Measurements from ENCODE around the gene FAM53B.

FAM53B gene

GRCh38 chr10:124741922-124742412 is 2.2 kb downstream of the FAM53B start:
- DNase-seq, result no peak

- DNase-seq, result peak; percentile 59
These were observed 2.8 kb downstream of the FAM53B start for GRCh38 chr10:124741281-124741921.

DNA sequence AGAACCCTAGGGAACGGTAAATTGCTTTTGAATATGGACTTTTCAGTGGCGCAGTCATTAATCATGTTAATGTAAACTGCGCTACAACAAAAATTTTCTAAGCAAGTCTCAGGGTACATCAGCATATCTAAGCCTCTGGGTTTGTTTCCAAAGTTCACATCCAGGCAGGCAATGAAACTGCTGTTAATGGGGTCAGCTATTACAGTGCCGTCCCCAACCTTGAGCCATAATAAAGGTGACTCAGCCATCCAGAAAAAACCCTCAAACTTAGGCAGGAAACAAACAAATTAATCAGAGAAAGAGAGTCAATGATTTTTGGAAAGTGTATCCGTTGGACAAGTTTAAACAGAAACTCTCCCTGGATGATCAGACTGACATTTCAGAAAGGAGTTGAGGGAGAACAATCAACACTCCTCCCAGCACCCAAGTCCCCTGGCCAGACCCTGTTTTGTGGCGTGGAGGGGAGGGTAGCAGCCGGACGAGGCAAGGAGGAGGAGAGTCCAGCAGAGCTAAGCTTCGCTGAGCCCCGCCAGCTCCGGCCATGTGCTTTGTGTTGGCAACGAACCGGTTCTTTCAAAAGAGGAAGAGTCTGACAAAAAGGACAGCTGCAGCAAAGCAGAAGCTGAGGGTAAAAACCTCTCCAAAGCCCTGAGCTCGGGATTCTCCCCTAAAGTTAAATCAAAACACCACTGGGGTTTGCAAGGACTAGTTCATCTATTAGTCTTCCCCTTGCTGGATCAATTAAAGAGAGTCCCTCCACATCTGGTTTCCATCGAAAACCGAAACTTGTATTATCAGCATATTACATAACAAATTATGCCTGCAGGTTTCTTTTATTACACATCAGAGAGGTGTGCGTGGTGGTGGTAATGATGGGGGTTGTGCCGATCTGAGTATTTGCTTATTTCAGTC is 3.6 kb downstream of the FAM53B start:
- DNase-seq, result no peak

DNA sequence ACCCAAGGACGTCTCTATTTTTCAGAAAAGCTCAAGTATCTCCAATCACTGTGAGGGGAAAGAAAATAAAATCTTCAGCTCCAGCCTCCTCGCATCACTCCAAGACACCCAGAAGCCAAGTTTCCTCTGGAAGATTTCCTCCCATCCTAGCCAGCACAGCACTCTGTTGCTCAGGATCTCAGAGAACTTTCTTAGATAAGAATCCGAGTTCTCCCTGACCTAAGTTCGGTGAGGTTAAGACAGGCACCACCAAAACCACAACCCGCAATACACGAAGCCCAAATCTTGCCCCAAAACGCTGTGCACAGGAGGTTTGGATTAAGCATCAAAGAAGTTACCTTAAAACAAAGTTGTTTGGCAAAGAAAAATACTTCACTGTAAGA is 4.2 kb downstream of the FAM53B start:
- no peak for DNase-seq

DNA sequence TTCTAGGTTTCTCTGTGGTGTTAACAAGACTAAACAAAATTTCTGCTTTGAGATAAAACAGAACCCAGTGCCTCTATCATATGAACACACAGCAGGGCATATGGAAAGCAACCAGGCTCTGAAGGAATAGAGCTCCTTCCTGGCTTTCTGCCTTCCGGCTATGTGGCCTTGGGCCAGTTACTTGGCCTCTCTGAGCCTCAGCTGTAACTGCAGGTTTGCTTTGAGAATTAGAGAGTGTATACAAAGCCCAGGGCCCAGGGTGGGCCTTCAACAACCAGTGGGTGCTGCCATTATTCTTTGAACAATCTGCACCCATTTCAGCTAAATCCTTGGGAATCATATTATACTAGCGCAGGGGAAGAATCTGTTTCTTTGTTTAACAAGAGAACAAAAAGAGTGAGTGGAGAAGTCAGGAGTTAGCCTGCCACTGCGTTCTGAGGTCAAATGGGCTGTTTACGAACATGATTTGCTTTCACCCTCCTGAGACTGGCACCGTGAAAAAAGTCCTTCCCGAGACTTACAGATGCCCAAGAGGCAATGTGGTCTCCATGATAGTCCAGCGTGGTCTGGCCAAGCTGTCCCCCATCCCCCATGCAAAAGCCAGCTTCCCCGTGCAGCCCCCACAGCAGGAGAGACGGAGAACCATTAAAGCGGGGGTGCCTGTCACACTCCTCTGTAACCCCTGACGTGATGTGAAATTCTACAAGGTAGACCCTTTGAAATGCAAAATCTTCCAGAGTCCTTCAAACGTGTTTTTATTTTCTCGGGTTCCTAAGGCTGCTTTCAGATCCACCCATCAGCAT is 4.9 kb downstream of the FAM53B start:
- no peak for DNase-seq

- DNase-seq, result no peak
These were observed 5.7 kb downstream of the FAM53B start for GRCh38 chr10:124738441-124738840.

DNA sequence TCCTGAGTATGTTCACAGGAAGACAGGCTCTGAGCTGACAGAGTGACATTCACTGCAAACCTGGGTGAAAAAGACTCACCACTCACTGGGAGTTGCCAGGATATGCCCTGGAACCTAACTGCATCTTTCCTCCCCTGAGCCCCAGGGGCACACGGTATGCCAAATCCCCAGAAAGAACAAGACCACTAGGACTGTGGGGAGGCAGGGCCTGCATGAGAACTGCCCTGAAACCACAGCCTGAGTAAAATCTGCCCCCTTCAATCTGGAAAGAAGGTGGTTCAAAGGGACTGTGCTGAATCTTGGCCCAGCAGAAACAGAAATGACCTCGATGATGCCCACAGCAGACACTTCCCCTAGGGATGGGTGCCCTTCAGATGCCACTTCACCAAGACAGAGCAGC is 6.5 kb downstream of the FAM53B start:
- DNase-seq, result no peak

GRCh38 chr10:124737221-124737620 is 7.0 kb downstream of the FAM53B start:
- no peak for DNase-seq

DNA sequence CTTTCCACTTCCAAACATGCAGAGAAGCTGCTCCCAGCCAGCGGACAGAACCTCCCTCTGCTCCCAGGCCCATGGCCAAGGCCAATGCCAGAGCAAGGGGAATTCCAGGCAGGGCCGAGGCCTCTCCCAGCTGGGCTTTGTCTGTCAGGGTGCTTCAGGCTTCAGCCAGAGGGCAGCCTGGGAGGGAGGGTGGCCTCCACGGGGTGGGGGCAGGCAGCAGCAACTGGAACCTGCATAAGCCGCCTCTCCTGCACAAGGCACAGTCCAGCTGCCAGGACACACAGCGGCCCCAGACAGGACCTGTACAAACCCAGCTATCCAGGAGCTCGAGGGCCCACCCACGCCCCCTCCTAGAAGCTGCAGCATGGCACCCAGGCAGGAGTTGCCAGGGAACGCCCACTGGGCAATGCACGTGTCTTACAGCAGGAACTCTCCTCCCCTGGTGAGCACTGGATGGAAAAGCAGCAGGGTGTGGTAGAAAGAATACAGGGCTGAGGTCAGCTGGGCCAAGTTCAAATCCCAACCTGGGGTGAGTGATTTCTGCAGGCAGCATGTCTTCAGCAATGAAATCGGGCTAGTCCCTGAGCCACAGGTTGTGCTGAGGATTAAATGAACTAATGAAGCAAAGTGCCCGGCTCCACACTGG is 7.6 kb downstream of the FAM53B start:
- DNase-seq, result no peak

GRCh38 chr10:124735491-124736286 is 8.5 kb downstream of the FAM53B start:
- no peak for DNase-seq

DNA sequence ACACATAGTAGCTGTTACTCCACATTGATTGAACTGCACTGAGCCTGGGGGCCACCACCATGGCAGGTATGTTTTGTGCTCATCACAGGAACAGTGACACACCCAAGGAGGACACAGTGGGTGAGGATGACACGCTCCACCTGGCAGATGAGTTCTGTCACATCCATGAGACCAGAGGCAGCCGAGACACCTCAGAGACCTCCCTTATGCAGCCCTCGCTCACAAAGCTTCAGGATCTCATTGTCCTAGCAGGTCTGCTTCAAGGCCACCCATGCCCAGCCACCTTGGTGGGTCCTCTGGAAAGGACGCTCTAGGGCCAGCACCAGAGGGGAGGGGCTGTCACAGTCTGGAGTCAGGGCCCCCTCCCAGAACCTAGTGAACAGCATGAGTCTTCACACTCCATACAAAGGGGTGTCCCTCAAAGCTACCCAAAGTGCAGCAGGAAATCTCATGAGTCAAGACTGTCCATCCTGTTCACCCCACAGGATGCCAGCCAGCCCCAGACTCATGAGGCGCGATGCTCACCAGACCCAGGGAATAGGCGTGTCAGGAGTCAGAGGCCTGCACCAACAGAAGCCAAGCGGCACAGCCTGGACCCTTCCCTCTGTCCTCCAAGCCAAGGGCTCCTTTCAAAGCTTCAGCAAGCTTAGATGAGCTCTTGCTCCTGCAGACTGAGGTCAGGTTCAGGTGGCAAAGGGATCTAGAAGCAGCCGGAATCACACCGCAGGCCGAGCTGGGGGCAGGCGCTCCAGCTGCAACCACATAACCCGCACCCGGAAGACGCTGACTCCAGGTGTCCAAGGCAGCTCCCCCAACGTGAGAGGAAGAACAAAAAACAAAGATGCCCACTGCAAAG is 9.6 kb downstream of the FAM53B start:
- no peak for DNase-seq

- no peak for DNase-seq
These were observed 10.5 kb downstream of the FAM53B start for GRCh38 chr10:124733571-124734245.

DNA sequence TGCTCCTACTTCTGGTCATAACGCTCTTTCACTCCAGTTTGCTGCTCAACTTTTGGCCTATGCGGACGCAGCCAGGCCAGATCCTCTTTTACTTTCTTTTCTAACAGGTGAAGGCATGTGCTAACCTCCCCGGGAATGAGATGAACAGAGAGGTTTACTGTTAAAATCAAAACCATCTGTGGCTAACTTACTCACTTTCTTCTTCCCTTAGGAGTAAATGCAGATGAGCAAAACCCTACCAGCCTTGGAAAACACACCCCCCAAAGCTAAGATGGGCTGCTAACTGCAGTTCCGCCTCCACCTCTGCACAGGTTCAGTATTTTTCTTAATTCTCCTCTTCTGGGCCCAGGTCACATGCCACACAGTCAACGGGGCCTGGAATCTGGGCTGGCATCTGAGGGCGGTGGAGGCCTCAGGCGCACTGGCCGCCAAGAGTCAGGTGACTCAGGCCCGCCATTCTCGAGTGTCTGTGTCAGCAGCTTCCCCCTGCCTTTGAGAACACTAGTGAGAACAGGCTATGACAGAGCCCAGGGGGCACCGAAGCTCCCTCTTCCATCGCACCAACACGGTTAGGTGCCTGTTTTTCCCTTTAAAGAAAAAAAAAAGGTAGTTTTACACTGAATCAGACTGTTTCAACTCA is 11.1 kb downstream of the FAM53B start:
- DNase-seq, result no peak

DNA sequence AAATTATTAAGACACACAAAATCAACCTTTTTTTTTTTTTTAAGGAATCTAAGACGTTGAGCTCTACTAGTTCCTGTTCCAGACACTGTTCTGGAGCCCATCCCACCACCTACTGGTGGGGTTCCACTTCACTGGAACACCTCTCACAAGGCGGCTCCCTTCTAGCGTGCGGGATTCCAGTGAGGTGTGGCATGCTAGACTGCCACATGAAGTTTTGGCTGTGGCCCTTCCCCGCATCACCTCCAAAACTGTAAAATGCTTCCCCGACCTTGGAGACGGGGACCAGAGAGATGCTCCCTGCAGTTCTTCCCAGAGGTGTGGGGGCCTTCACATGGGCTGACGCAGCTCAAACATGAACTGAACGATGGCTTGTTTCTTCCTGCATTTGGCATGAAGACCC is 12.6 kb downstream of the FAM53B start:
- DNase-seq, result no peak

- DNase-seq, result no peak
These were observed 13.4 kb downstream of the FAM53B start for GRCh38 chr10:124730790-124731189.

- no peak for DNase-seq
These were observed 15.1 kb downstream of the FAM53B start for GRCh38 chr10:124728830-124729661.

GRCh38 chr10:124728071-124728829 is 15.9 kb downstream of the FAM53B start:
- no peak for DNase-seq

DNA sequence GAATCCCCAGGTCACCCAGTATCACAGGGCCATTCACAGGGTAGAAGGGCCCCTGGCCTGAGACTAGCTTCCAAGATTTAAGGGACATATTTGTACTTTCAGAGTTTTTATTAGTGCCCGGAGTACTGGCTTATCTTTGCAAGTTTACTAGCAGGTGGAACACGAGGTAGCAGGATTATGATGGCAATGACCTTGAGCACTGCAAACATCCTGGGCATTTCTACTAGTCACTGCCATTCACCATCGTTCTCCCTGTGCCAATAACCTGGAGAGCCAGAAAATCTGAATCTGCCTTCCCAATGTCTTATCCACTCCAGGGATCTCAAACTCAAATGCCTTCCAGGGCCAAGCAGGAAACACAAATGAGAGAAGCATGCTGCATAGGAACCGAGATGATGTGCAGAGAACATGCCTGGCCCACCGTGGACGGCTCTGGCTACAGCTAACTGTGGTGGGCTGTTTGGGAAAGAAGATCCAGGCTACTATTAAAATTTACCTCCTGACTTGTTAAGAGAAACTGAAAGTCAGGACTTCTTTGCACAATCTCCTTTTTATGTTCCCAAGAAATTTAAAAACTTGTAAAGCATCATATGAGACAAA is 16.7 kb downstream of the FAM53B start:
- no peak for DNase-seq

Data from activated CD4-positive, alpha-beta T cell treated with anti-CD3 and anti-CD28 coated beads for 1 hour (primary cell).